Gastroesophageal sphincter (tissue), 4 donors: ENCODE results near the gene GXYLT1. TPM values are rescaled to one million over a fixed set of nuclear protein-coding genes. Genes with fewer than 3 reads are reported as not detected.
A peak's percentile ranks its signal among the peaks of the same experiment; 100 is the strongest.
"Not testable (repeated sequence)": the region's sequence is repeated elsewhere in the genome, so short reads cannot be mapped to it uniquely, and the experiment has no call there.

Experiments used
- ATAC-seq: fragments of 150-250 bp; one replicate; pipeline ENCODE4 v1.9.1; 2016; ENCODE audit warnings: mild to moderate bottlenecking, moderate library complexity
- H3K27ac ChIP-seq, 4 donors: fragments of 200-600 bp; sonication (generic) in 3 of 4; 1 replicate in 3 of 4; 2 replicates in 1 of 4; pipeline ENCODE4 v1.5.1; 2016 to 2019
- H3K27me3 ChIP-seq: fragments of 200-600 bp; sonication (generic); one replicate; pipeline ENCODE4 v1.5.1; 2019
- H3K36me3 ChIP-seq, 2 donors: fragments of 200-600 bp; sonication (generic); one replicate each; pipeline ENCODE4 v1.5.1; 2019; ENCODE audit warnings: control low read depth in 1 of 2
- H3K4me1 ChIP-seq, 3 donors: fragments of 200-600 bp; sonication (generic); 1 replicate in 2 of 3; 2 replicates in 1 of 3; pipeline ENCODE4 v1.5.1; 2016 to 2019; ENCODE audit warnings: control low read depth in 2 of 3
- H3K4me3 ChIP-seq, 2 donors: fragments of 200-600 bp; sonication (generic); one replicate each; pipeline ENCODE4 v1.5.1; 2019; ENCODE audit warnings: mild to moderate bottlenecking in 1 of 2, moderate library complexity in 1 of 2
- H3K9me3 ChIP-seq, 3 donors: fragments of 200-600 bp; sonication (generic); one replicate each; pipeline ENCODE4 v1.5.1; 2017 to 2019; ENCODE audit warnings: control low read depth in 2 of 3
- EP300 ChIP-seq: sonication (generic); formaldehyde crosslinking; IDR thresholded peaks from one replicate; pipeline ENCODE4 v1.6.1; 2017; ENCODE audit warnings: antibody characterized with exemption, mild to moderate bottlenecking
- POLR2A ChIP-seq, 2 donors: fragments of 450-650 bp; IDR thresholded peaks; one replicate each; pipeline ENCODE4 v1.6.1; 2017; ENCODE audit warnings: antibody characterized with exemption in 2 of 2, mild to moderate bottlenecking in 2 of 2, moderate library complexity in 1 of 2
- POLR2AphosphoS5 ChIP-seq: sonication (generic); formaldehyde crosslinking; IDR thresholded peaks from one replicate; pipeline ENCODE4 v1.6.1; 2017; ENCODE audit warnings: antibody characterized with exemption
- WGBS, 2 donors: methylation state at CpG; one replicate each; pipeline ENCODE4 v1.1.5; 2018; ENCODE audit warnings: low coverage in 1 of 2; 5-methylcytosine and 5-hydroxymethylcytosine counted together
- total RNA-seq, 4 donors: library from RNA; depleted of rRNA; stranded (reverse); fragments of >200 nt; gene quantifications; one replicate each; pipeline ENCODE4 v1.1.0, GENCODE V29; 2016
- TF ChIP-seq, protein P1 (sequence below), 4 experiments: fragments of 200-600 bp in 2 of 4; fragments of 450-650 bp in 2 of 4; sonication (generic) in 1 of 4; IDR thresholded peaks; one replicate each; pipeline ENCODE4 v1.5.1; 2017 to 2019; ENCODE audit warnings: antibody characterized with exemption in 4 of 4, mild to moderate bottlenecking in 2 of 4, moderate library complexity in 2 of 4

The GXYLT1 gene
- 10 to 100 TPM in 1 of 4 donors, 1 to 10 TPM in 3; 6.9 to 11.6 (median 8.3) TPM for total RNA-seq

GRCh38 chr12:42144408-42145196, at the start of gene GXYLT1:
TSS of gene GXYLT1 (minus strand) at chr12:42144874. CDS start at chr12:42144646, 228 bp downstream.
- TF ChIP-seq POLR2AphosphoS5: peak; percentile 64
- peak; percentile 67 to 83 for TF ChIP-seq POLR2A (IDR thresholded peaks at IDR 0.05)
- TF ChIP-seq EP300: no peak
- Histone ChIP-seq H3K36me3 (no peaks in the 10 kb centered on the region), H3K9me3 (no peaks in the 10 kb centered on the region), H3K27me3 (no peaks in the 10 kb centered on the region), H3K4me3 (peak within 1 kb of the TSS; percentile 49 to 69), H3K27ac (peak within 1 kb of the TSS; percentile 40 to 94 (median 92)), H3K4me1 (peaks cover 3 to 39% (median 4%) of the 10 kb centered on the region in 3 donors)
- ATAC-seq: peak; percentile 98
- WGBS, 2 donors: 0% methylated on average over 2 of the region's 106 CpGs

GRCh38 chr12:42192686-42193085, 48.0 kb upstream of the GXYLT1 start:
- Histone ChIP-seq H3K36me3 (peaks cover 0 to 37% of the 10 kb centered on the region in 2 donors), H3K4me3 (no peak overlapping the region), H3K27me3 (no peaks in the 10 kb centered on the region), H3K4me1 (no peaks in the 10 kb centered on the region), H3K27ac (no peak overlapping the region), H3K9me3 (no peaks in the 10 kb centered on the region)
- 91 to 100% methylated on average over 2 to 6 of the region's 6 CpGs for WGBS, 2 donors
- TF ChIP-seq, protein P1, sequence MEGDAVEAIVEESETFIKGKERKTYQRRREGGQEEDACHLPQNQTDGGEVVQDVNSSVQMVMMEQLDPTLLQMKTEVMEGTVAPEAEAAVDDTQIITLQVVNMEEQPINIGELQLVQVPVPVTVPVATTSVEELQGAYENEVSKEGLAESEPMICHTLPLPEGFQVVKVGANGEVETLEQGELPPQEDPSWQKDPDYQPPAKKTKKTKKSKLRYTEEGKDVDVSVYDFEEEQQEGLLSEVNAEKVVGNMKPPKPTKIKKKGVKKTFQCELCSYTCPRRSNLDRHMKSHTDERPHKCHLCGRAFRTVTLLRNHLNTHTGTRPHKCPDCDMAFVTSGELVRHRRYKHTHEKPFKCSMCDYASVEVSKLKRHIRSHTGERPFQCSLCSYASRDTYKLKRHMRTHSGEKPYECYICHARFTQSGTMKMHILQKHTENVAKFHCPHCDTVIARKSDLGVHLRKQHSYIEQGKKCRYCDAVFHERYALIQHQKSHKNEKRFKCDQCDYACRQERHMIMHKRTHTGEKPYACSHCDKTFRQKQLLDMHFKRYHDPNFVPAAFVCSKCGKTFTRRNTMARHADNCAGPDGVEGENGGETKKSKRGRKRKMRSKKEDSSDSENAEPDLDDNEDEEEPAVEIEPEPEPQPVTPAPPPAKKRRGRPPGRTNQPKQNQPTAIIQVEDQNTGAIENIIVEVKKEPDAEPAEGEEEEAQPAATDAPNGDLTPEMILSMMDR (IDR thresholded peaks at IDR 0.05): no peak
- TF ChIP-seq POLR2A (IDR thresholded peaks at IDR 0.05): no peak
- no peak for TF ChIP-seq POLR2AphosphoS5
- ATAC-seq: no peak

DNA sequence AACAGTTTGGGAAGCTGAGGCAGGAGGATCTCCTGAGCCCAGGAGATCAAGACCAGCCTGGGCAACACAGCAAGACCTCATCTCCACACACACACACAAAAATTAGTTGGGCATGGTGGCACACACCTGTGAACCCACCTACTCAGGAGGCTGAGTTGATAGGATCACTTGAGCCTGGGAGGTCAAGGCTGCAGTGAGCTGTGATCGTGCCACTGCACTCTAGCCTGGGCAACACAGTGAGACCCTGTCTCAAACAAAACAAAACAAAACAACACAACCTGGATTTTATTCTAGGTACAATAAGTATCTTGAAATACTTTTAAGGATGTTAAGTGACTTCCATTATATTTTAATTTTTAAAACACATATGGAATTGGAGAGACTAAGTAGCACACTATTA, 47.6 kb upstream of the GXYLT1 start:
- no peak for TF ChIP-seq EP300
- no peak for TF ChIP-seq POLR2A (IDR thresholded peaks at IDR 0.05)
- TF ChIP-seq, protein P1 (IDR thresholded peaks at IDR 0.05): no peak
- no peak for TF ChIP-seq POLR2AphosphoS5
- Histone ChIP-seq H3K36me3 (peaks cover 0 to 34% of the 10 kb centered on the region in 2 donors), H3K9me3 (no peaks in the 10 kb centered on the region)

GRCh38 chr12:42190376-42190775, 45.7 kb upstream of the GXYLT1 start:
- H3K27me3 ChIP-seq: no peaks in the 10 kb centered on the region
- no peak for ATAC-seq
- no peaks in the 10 kb centered on the region for H3K4me1 ChIP-seq
- peaks cover 0 to 16% of the 10 kb centered on the region in 2 donors for H3K36me3 ChIP-seq
- H3K4me3 ChIP-seq: no peak overlapping the region
- H3K27ac ChIP-seq: no peak overlapping the region
- H3K9me3 ChIP-seq: no peaks in the 10 kb centered on the region
- TF ChIP-seq POLR2A (IDR thresholded peaks at IDR 0.05): no peak
- TF ChIP-seq, protein P1 (IDR thresholded peaks at IDR 0.05): no peak
- no peak for TF ChIP-seq POLR2AphosphoS5
- no peak for TF ChIP-seq EP300

More for the DNA sequence above, 47.6 kb upstream of the GXYLT1 start:
- Histone ChIP-seq H3K4me1 (no peaks in the 10 kb centered on the region), H3K27me3 (no peaks in the 10 kb centered on the region), H3K4me3 (no peak overlapping the region), H3K27ac (no peak overlapping the region)
- ATAC-seq: no peak
- 90% methylated on average over 1 of the region's 1 CpG; no CpG with 5 or more reads in 1 of the 2 donors for WGBS, 2 donors

DNA sequence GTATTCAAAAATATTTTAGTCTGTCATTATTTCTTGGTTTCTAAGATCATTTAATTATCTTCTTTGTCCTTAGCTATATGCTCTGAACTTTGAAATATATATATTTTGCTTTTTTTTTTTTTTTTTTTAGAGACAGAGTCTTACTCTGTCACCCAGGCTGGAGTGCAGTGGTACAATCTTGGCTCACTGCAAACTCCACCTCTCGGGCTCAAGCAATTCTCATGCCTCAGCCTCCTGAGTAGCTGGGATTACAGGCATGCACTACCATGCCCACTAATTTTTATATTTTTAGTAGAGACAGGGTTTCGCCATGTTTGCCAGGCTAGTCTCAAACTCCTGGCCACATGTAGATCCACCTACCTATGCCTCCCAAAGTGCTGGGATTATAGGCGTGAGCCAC, 43.6 kb upstream of the GXYLT1 start:
- ATAC-seq, H3K27me3 ChIP-seq, H3K4me1 ChIP-seq, H3K27ac ChIP-seq, H3K4me3 ChIP-seq, H3K9me3 ChIP-seq: not testable (repeated sequence)
- peaks cover 0 to 23% of the 10 kb centered on the region in 2 donors for H3K36me3 ChIP-seq
- WGBS, 2 donors: 100% methylated on average over 1 to 3 of the region's 3 CpGs

DNA sequence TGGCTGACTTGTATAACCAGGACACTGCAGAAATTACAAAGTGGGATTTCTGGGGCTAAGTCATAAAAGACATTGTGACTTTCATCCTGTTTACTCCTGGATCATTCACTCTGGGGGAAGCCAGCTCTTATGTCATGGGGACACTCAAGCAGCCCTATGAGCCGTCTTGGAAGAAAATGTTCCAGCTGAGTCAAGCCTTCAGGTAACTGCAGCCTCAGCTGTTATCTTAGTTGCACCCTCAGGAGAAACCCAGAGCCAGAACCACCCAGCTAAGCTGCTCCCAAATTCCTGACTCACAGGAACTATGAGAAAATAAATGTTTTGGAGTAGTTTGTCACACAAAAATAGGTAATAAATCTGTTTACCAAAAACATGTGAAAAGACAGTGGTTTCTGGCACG, 43.1 kb upstream of the GXYLT1 start:
- no peaks in the 10 kb centered on the region for H3K9me3 ChIP-seq
- no peak for ATAC-seq
- no peaks in the 10 kb centered on the region for H3K27me3 ChIP-seq
- TF ChIP-seq POLR2AphosphoS5: no peak
- TF ChIP-seq, protein P1 (IDR thresholded peaks at IDR 0.05): no peak
- no peak for TF ChIP-seq EP300
- no peak for TF ChIP-seq POLR2A (IDR thresholded peaks at IDR 0.05)
- no peaks in the 10 kb centered on the region for H3K4me1 ChIP-seq
- H3K27ac ChIP-seq: no peak overlapping the region
- H3K36me3 ChIP-seq: peaks cover 0 to 18% of the 10 kb centered on the region in 2 donors
- WGBS, 2 donors: 93 to 100% methylated on average over 1 to 2 of the region's 2 CpGs
- H3K4me3 ChIP-seq: no peak overlapping the region
